GM19455 (cell line): ENCODE measurements around the gene TP73.

ENCODE experiments used
- ATAC-seq: cut with Tn5 transposase; IDR thresholded peaks from one replicate; pipeline ENCODE4 v1.9.1; 2021; ENCODE audit not compliant: unreplicated experiment

The TP73 gene

GRCh38 chr1:3705341-3705950 is 53.1 kb downstream of the TP73 start:
- ATAC-seq = no peak

- ATAC-seq = no peak
Measured at GRCh38 chr1:3706651-3707297, 54.5 kb downstream of the TP73 start.

- ATAC-seq = no peak
Measured at GRCh38 chr1:3707298-3707938, 55.1 kb downstream of the TP73 start.

GRCh38 chr1:3707939-3708328 is 55.6 kb downstream of the TP73 start:
- ATAC-seq = no peak

GRCh38 chr1:3708791-3709190 is 56.5 kb downstream of the TP73 start:
- no peak for ATAC-seq

- no peak for ATAC-seq
Measured at GRCh38 chr1:3710251-3710650, 57.9 kb downstream of the TP73 start.

GRCh38 chr1:3711381-3711779 is 59.1 kb downstream of the TP73 start:
- no peak for ATAC-seq

- ATAC-seq = no peak
Measured at GRCh38 chr1:3711780-3712451, 59.6 kb downstream of the TP73 start.

- no peak for ATAC-seq
Measured at GRCh38 chr1:3712573-3713535, 60.5 kb downstream of the TP73 start.

- no peak for ATAC-seq
Measured at GRCh38 chr1:3713840-3714239, 61.5 kb downstream of the TP73 start.

- no peak for ATAC-seq
Measured at GRCh38 chr1:3714284-3714741, 62.0 kb downstream of the TP73 start.

GRCh38 chr1:3714814-3715213 is 62.5 kb downstream of the TP73 start:
- ATAC-seq = no peak

- ATAC-seq = no peak
Measured at GRCh38 chr1:3716351-3716750, 64.0 kb downstream of the TP73 start.

GRCh38 chr1:3717041-3717714 is 64.9 kb downstream of the TP73 start:
- ATAC-seq = no peak

- ATAC-seq = no peak
Measured at GRCh38 chr1:3717715-3718601, 65.6 kb downstream of the TP73 start.

GRCh38 chr1:3718764-3719163 is 66.4 kb downstream of the TP73 start:
- no peak for ATAC-seq

- ATAC-seq = no peak
Measured at GRCh38 chr1:3721955-3722465, 69.7 kb downstream of the TP73 start.

- no peak for ATAC-seq
Measured at GRCh38 chr1:3722846-3723245, 70.5 kb downstream of the TP73 start.
